Keratinocyte (primary cell): ENCODE measurements around the gene MALAT1.

ENCODE experiments used
- CTCF ChIP-seq, 3 experiments: IDR thresholded peaks in 1 of 3; conservative IDR thresholded peaks in 1 of 3; optimal IDR thresholded peaks in 1 of 3; 2 replicates in 2 of 3; 3 replicates in 1 of 3; pipeline versions ENCODE3 to v1.5.1; 2011; ENCODE audit warnings: low read length in 3 of 3, mild to moderate bottlenecking in 3 of 3, moderate library complexity in 2 of 3, control low read depth in 1 of 3, inconsistent platforms in 1 of 3; ENCODE audit not compliant: insufficient read depth in 2 of 3; ENCODE audit errors: extremely low read depth in 1 of 3
- EZH2 ChIP-seq: IDR thresholded peaks from one replicate; pipeline ENCODE4 v1.6.1; 2012; ENCODE audit warnings: inconsistent platforms, mild to moderate bottlenecking, low read length, moderate library complexity

GRCh38 chr11:65489706-65490320, 9.0 kb upstream of the MALAT1 start:
- TF ChIP-seq CTCF (optimal IDR thresholded peaks at IDR 0.05 in 1 of 3, IDR thresholded peaks at IDR 0.05 in 1 of 3, conservative IDR thresholded peaks at IDR 0.05 in 1 of 3; ENCODE audit: extremely low read depth in 1 of 3, insufficient read depth in 2 of 3, low read length in 3 of 3) (no peak), EZH2 (no peak)
